HL-60 (cell line): ENCODE data around the gene GSN.

Experiments used
- CTCF ChIP-seq: IDR thresholded peaks from one replicate; pipeline ENCODE4 v1.5.1; 2011; ENCODE audit warnings: low read length, control low read depth, inconsistent platforms; ENCODE audit not compliant: insufficient read depth
- GABPA ChIP-seq: IDR thresholded peaks from 2 replicates; pipeline ENCODE4 v1.6.1; 2012; ENCODE audit warnings: low read depth
- POLR2AphosphoS5 ChIP-seq: IDR thresholded peaks from 2 replicates; pipeline ENCODE4 v1.6.1; 2012; ENCODE audit warnings: low read depth
- REST ChIP-seq: IDR thresholded peaks from 2 replicates; pipeline ENCODE4 v1.6.1; 2012; ENCODE audit warnings: low read depth; ENCODE audit not compliant: insufficient replicate concordance

- TF ChIP-seq REST = no peak
- TF ChIP-seq CTCF = no peak
- no peak for TF ChIP-seq GABPA
- TF ChIP-seq POLR2AphosphoS5 = no peak
Measured at GRCh38 chr9:121260457-121261106, 7.4 kb upstream of the GSN start.
